ENCODE data around the gene MRC1. TPM values are rescaled to one million over a fixed set of nuclear protein-coding genes. Genes with fewer than 3 reads are reported as not detected.

Gene MRC1
- total RNA-seq, 1 donor from 2014 or later: 0.07 TPM

- no peak overlapping the region for H3K4me3 ChIP-seq (ENCODE audit: insufficient read depth, low read depth, low read length)
- H3K27ac ChIP-seq (ENCODE audit: low read depth, low read length): no peak overlapping the region
- H3K79me2 ChIP-seq (ENCODE audit: insufficient read depth, low read length): no peaks in the 10 kb centered on the region
- no peaks in the 10 kb centered on the region for H3K36me3 ChIP-seq (ENCODE audit: insufficient read depth, low read length)
- H3K36me3 Mint-ChIP-seq (ENCODE audit: low read depth, unreplicated experiment): no peaks in the 10 kb centered on the region
- FAIRE-seq (no peak), DNase-seq (ENCODE audit: low read depth) (no peak)
- no peaks in the 10 kb centered on the region for H3K4me1 Mint-ChIP-seq (ENCODE audit: low read depth, unreplicated experiment)
- no peak overlapping the region for H3K4me3 Mint-ChIP-seq (ENCODE audit: unreplicated experiment)
- no peak overlapping the region for H3K4me2 ChIP-seq (ENCODE audit: low read length)
- H4K20me1 ChIP-seq (ENCODE audit: insufficient read depth, low read length): no peaks in the 10 kb centered on the region
- H3K9me3 Mint-ChIP-seq (ENCODE audit: unreplicated experiment): no peaks in the 10 kb centered on the region
- no peak overlapping the region for H2AFZ ChIP-seq (ENCODE audit: low read depth, low read length)
- H3K27me3 Mint-ChIP-seq (ENCODE audit: low read depth, unreplicated experiment): no peaks in the 10 kb centered on the region
- no peaks in the 10 kb centered on the region for H3K4me1 ChIP-seq (ENCODE audit: insufficient read depth, low read length)
- no peaks in the 10 kb centered on the region for H3K27me3 ChIP-seq (ENCODE audit: insufficient read depth, low read length)
- peak; percentile 9 for TF ChIP-seq CTCF (IDR thresholded peaks at IDR 0.05; ENCODE audit: insufficient read depth, low read depth, low read length)
- TF ChIP-seq EZH2 (IDR thresholded peaks at IDR 0.05; ENCODE audit: insufficient read depth, low read length): no peak
- no peaks in the 10 kb centered on the region for H3K9me3 ChIP-seq (ENCODE audit: insufficient read depth, low read depth, low read length)
- no peak overlapping the region for H3K9ac ChIP-seq (ENCODE audit: low read length)
- no peak overlapping the region for H3K27ac Mint-ChIP-seq (ENCODE audit: unreplicated experiment)
Measured at GRCh38 chr10:17872191-17873091, 63.3 kb downstream of the MRC1 start.

GRCh38 chr10:17873946-17874345 is 64.8 kb downstream of the MRC1 start:
- H3K4me1 Mint-ChIP-seq (ENCODE audit: low read depth, unreplicated experiment): no peaks in the 10 kb centered on the region
- H2AFZ ChIP-seq (ENCODE audit: low read depth, low read length): no peak overlapping the region
- TF ChIP-seq EZH2 (IDR thresholded peaks at IDR 0.05; ENCODE audit: insufficient read depth, low read length): no peak
- TF ChIP-seq CTCF (IDR thresholded peaks at IDR 0.05; ENCODE audit: insufficient read depth, low read depth, low read length): no peak
- no peaks in the 10 kb centered on the region for H3K36me3 Mint-ChIP-seq (ENCODE audit: low read depth, unreplicated experiment)
- no peaks in the 10 kb centered on the region for H3K27me3 ChIP-seq (ENCODE audit: insufficient read depth, low read length)
- H3K9me3 ChIP-seq (ENCODE audit: insufficient read depth, low read depth, low read length): no peaks in the 10 kb centered on the region
- no peaks in the 10 kb centered on the region for H3K9me3 Mint-ChIP-seq (ENCODE audit: unreplicated experiment)
- H3K9ac ChIP-seq (ENCODE audit: low read length): no peak overlapping the region
- H3K27ac ChIP-seq (ENCODE audit: low read depth, low read length): no peak overlapping the region
- H3K4me2 ChIP-seq (ENCODE audit: low read length): no peak overlapping the region
- H4K20me1 ChIP-seq (ENCODE audit: insufficient read depth, low read length): no peaks in the 10 kb centered on the region
- H3K79me2 ChIP-seq (ENCODE audit: insufficient read depth, low read length): no peaks in the 10 kb centered on the region
- H3K4me1 ChIP-seq (ENCODE audit: insufficient read depth, low read length): no peaks in the 10 kb centered on the region
- DNase-seq (ENCODE audit: low read depth): no peak
- H3K27me3 Mint-ChIP-seq (ENCODE audit: low read depth, unreplicated experiment): no peaks in the 10 kb centered on the region
- no peaks in the 10 kb centered on the region for H3K36me3 ChIP-seq (ENCODE audit: insufficient read depth, low read length)
- no peak overlapping the region for H3K4me3 Mint-ChIP-seq (ENCODE audit: unreplicated experiment)
- H3K27ac Mint-ChIP-seq (ENCODE audit: unreplicated experiment): no peak overlapping the region
- no peak for FAIRE-seq
- no peak overlapping the region for H3K4me3 ChIP-seq (ENCODE audit: insufficient read depth, low read depth, low read length)

GRCh38 chr10:17877121-17877520 is 68.0 kb downstream of the MRC1 start:
- Histone ChIP-seq H3K79me2 (ENCODE audit: insufficient read depth, low read length) (no peaks in the 10 kb centered on the region), H3K36me3 (ENCODE audit: insufficient read depth, low read length) (no peaks in the 10 kb centered on the region), H3K9ac (ENCODE audit: low read length) (no peak overlapping the region), H3K4me2 (ENCODE audit: low read length) (no peak overlapping the region), H4K20me1 (ENCODE audit: insufficient read depth, low read length) (no peaks in the 10 kb centered on the region), H3K4me1 (ENCODE audit: insufficient read depth, low read length) (no peaks in the 10 kb centered on the region), H3K27ac (ENCODE audit: low read depth, low read length) (no peak overlapping the region), H3K9me3 (ENCODE audit: insufficient read depth, low read depth, low read length) (no peaks in the 10 kb centered on the region), H3K4me3 (ENCODE audit: insufficient read depth, low read depth, low read length) (no peak overlapping the region), H3K27me3 (ENCODE audit: insufficient read depth, low read length) (no peaks in the 10 kb centered on the region), H2AFZ (ENCODE audit: low read depth, low read length) (no peak overlapping the region)
- Mint-ChIP-seq H3K4me1 (ENCODE audit: low read depth, unreplicated experiment) (no peaks in the 10 kb centered on the region), H3K27ac (ENCODE audit: unreplicated experiment) (no peak overlapping the region), H3K9me3 (ENCODE audit: unreplicated experiment) (no peaks in the 10 kb centered on the region), H3K36me3 (ENCODE audit: low read depth, unreplicated experiment) (no peaks in the 10 kb centered on the region), H3K27me3 (ENCODE audit: low read depth, unreplicated experiment) (no peaks in the 10 kb centered on the region), H3K4me3 (ENCODE audit: unreplicated experiment) (no peak overlapping the region)
- TF ChIP-seq CTCF (IDR thresholded peaks at IDR 0.05; ENCODE audit: insufficient read depth, low read depth, low read length): no peak
- no peak for TF ChIP-seq EZH2 (IDR thresholded peaks at IDR 0.05; ENCODE audit: insufficient read depth, low read length)
- FAIRE-seq (no peak), DNase-seq (ENCODE audit: low read depth) (no peak)
